Measurements from ENCODE around the gene PTGER2.

DNA sequence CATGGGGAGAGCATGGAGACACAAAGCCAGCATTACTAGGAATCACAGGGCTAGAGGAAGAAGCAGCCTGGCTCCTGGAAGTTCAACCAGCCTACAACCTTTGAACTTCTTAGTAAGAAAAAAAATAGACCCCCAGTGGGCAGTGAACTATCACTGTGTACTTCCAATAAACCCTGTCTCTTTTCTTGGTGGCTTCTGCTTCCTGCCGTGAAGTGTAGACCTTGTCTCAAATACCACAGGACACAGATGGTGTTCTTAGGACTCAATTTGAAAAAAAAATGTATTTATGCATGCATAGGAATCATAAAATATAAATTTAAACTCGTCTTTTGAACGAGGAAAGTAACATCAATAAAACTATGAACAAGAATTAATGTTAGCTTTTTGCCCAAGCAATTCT, 3.6 kb upstream of the PTGER2 start:
- TF ChIP-seq TCF7L2 (IDR thresholded peaks at IDR 0.05; ENCODE audit: borderline replicate concordance, extremely low read depth, insufficient read depth, insufficient read length) (no peak), POLR2A (IDR thresholded peaks at IDR 0.05; ENCODE audit: borderline replicate concordance, extremely low read depth, insufficient read depth, insufficient read length) (no peak), CBX3 (IDR thresholded peaks at IDR 0.05; ENCODE audit: low read depth) (no peak), YY1 (IDR thresholded peaks at IDR 0.05; ENCODE audit: extremely low read depth, insufficient replicate concordance, low read depth, low read length) (no peak), POLR2AphosphoS5 (IDR thresholded peaks at IDR 0.05; ENCODE audit: low read depth, low read length) (no peak), EZH2 (IDR thresholded peaks at IDR 0.05) (no peak), SRF (IDR thresholded peaks at IDR 0.05; ENCODE audit: low read depth) (no peak), FOSL1 (IDR thresholded peaks at IDR 0.05; ENCODE audit: low read depth) (no peak), JUND (IDR thresholded peaks at IDR 0.05) (no peak), RAD21 (IDR thresholded peaks at IDR 0.05; ENCODE audit: low read depth) (no peak), ZNF274 (IDR thresholded peaks at IDR 0.05; ENCODE audit: low read depth, low read length) (no peak)
- TF ChIP-seq, protein P1, sequence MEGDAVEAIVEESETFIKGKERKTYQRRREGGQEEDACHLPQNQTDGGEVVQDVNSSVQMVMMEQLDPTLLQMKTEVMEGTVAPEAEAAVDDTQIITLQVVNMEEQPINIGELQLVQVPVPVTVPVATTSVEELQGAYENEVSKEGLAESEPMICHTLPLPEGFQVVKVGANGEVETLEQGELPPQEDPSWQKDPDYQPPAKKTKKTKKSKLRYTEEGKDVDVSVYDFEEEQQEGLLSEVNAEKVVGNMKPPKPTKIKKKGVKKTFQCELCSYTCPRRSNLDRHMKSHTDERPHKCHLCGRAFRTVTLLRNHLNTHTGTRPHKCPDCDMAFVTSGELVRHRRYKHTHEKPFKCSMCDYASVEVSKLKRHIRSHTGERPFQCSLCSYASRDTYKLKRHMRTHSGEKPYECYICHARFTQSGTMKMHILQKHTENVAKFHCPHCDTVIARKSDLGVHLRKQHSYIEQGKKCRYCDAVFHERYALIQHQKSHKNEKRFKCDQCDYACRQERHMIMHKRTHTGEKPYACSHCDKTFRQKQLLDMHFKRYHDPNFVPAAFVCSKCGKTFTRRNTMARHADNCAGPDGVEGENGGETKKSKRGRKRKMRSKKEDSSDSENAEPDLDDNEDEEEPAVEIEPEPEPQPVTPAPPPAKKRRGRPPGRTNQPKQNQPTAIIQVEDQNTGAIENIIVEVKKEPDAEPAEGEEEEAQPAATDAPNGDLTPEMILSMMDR (IDR thresholded peaks at IDR 0.05 in 2 of 3, conservative IDR thresholded peaks at IDR 0.05 in 1 of 3; ENCODE audit: borderline replicate concordance in 1 of 3, insufficient read depth in 1 of 3, low read depth in 2 of 3, low read length in 2 of 3): no peak
- TF ChIP-seq, protein P2, sequence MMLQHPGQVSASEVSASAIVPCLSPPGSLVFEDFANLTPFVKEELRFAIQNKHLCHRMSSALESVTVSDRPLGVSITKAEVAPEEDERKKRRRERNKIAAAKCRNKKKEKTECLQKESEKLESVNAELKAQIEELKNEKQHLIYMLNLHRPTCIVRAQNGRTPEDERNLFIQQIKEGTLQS (IDR thresholded peaks at IDR 0.05): no peak
- TF ChIP-seq, protein P3, sequence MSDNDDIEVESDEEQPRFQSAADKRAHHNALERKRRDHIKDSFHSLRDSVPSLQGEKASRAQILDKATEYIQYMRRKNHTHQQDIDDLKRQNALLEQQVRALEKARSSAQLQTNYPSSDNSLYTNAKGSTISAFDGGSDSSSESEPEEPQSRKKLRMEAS (IDR thresholded peaks at IDR 0.05): no peak
